Neuron (in vitro differentiated cells): ENCODE measurements around the gene CP.
"Not testable (repeated sequence)": the region's sequence is repeated elsewhere in the genome, so short reads cannot be mapped to it uniquely, and the experiment has no call there.

Experiments used
- H2AFZ ChIP-seq: one replicate; pipeline ENCODE4 v1.6.1; 2013; ENCODE audit warnings: low read depth, mild to moderate bottlenecking, inconsistent platforms, low read length, moderate library complexity
- H3K27me3 ChIP-seq: one replicate; pipeline ENCODE4 v1.6.1; 2013; ENCODE audit warnings: low read length; ENCODE audit not compliant: insufficient read depth
- H3K36me3 ChIP-seq: one replicate; pipeline ENCODE4 v1.6.1; 2013; ENCODE audit warnings: low read length; ENCODE audit not compliant: insufficient read depth
- H3K4me1 ChIP-seq: one replicate; pipeline ENCODE4 v1.6.1; 2013; ENCODE audit warnings: low read length; ENCODE audit not compliant: insufficient read depth
- H3K4me3 ChIP-seq: 2 replicates; pipeline ENCODE4 v1.5.1; 2013; ENCODE audit warnings: mild to moderate bottlenecking, low read length, moderate library complexity
- H3K9me3 ChIP-seq: one replicate; pipeline ENCODE4 v1.6.1; 2013; ENCODE audit warnings: low read length

CP gene

DNA sequence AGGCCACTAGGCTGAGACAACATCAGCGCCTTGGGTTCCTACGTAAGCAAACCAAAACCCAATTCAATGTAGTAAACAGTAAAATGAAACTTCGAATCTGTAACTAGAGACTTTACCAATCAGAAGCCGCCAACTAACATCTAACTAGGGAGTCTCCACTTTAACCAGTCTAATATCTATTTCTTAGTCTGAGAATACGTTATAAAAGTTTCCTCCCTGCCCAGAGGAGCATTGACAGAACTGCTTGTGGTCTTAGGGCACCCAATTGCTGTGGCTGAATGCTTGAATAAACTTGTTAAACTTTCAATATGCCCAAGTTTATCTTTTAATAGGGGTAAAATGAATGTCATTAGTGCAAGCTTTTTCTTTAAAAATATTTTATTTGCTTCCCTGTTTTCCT, 4.3 kb downstream of the CP start:
- H3K27me3 ChIP-seq, result no peaks in the 10 kb centered on the region
- H3K9me3 ChIP-seq, result no peaks in the 10 kb centered on the region
- no peak overlapping the region for H3K4me3 ChIP-seq
- H3K4me1 ChIP-seq, result peaks cover 38% of the 10 kb centered on the region
- H2AFZ ChIP-seq, result no peak overlapping the region
- no peaks in the 10 kb centered on the region for H3K36me3 ChIP-seq

DNA sequence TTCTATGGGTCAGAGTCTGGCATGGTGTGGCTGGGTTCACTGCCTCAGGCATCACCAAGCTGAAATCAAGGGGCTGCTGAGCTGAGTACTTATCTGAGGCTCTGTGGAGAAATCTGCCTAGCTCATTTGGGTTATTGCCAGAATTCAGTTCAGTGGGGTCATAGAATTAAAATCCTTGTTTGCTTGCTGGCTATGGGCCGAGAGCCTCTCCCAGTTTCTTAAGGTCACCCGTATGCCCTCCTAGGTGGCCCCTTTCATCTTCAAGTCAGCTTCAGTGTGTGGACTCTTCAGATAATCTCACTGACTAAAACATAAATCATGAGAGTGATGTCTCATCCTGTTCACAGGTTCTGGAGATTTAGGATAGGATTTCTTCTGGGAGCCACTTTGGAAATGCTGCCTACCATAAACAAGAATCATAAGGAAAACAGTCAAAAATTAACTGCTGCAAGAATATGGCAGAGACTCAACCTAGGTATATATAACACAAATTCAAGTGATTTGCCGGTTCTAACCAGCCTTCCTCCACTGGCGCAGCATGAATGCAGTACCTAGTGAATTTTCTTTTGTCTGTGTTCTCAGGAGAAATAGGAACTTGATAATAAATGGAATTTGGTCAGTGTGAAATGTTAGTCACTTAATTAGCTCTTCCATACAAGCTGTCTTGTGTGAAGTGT, 5.3 kb downstream of the CP start:
- Histone ChIP-seq H3K9me3 (no peaks in the 10 kb centered on the region), H3K27me3 (no peaks in the 10 kb centered on the region), H3K36me3 (no peaks in the 10 kb centered on the region), H3K4me3 (no peak overlapping the region), H3K4me1 (peaks cover 29% of the 10 kb centered on the region), H2AFZ (no peak overlapping the region)

DNA sequence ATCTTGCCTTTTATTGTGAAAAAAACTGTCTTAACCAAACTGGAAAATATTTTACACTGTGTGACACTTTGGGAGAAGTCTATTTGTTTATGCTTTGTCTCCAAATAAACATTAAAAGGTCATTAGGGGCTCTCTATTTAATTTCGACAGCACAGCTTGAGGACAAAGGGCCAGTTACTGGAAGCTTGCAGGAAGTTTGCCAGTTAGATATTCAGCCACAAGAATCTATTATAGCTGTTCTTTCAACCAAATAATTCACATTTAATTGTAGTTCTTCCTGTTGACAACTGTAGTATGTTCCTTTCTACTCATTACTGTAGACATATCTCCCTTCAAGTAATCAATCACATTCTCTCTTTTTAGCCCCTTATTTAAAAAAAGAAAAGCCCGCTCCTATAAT, 6.1 kb downstream of the CP start:
- no peaks in the 10 kb centered on the region for H3K27me3 ChIP-seq
- H3K36me3 ChIP-seq, result no peaks in the 10 kb centered on the region
- peaks cover 20% of the 10 kb centered on the region for H3K4me1 ChIP-seq
- no peak overlapping the region for H3K4me3 ChIP-seq
- peak overlapping the region; percentile 76 for H2AFZ ChIP-seq
- no peaks in the 10 kb centered on the region for H3K9me3 ChIP-seq

DNA sequence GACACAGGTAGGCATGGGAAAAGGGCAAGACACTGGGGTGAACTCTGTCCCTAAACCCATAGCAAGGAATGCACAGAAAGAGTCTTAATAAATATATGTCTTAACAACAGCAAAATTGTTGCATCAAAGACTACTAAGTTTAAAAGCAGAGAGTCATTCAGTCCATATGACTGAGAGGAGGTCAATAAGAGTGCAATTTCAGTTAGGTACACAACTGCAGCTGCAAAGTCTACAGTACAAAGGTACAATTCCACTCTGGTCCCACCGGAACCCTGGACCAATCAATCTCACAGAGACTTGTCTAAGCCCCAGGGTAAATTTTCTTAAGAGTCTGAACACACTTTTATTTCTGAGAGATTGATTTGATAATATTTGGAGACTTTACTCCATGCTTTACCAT, 6.9 kb downstream of the CP start:
- Histone ChIP-seq H3K4me3 (no peak overlapping the region), H3K27me3 (no peaks in the 10 kb centered on the region), H2AFZ (no peak overlapping the region), H3K9me3 (no peaks in the 10 kb centered on the region), H3K4me1 (peaks cover 20% of the 10 kb centered on the region), H3K36me3 (no peaks in the 10 kb centered on the region)

DNA sequence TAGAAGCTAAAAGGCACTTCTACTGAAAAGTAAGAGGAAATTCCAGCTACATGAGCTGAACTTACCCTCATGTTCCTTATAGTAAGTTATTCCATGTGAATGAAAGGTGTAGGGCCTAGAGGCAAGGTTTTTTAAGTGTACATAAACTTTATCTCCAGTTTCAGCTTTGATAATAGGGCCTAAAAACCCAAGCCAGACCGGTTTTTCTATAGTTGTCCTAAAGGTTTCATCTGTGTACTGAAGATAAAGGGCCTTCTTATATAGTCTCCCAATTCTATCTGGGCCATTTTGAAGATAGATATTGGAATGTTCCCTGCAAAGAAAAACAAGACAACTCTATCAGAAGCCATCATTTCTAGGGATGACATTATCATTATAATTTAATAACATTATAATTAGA, 9.2 kb downstream of the CP start:
- H3K9me3 ChIP-seq, result no peaks in the 10 kb centered on the region
- no peak overlapping the region for H2AFZ ChIP-seq

DNA sequence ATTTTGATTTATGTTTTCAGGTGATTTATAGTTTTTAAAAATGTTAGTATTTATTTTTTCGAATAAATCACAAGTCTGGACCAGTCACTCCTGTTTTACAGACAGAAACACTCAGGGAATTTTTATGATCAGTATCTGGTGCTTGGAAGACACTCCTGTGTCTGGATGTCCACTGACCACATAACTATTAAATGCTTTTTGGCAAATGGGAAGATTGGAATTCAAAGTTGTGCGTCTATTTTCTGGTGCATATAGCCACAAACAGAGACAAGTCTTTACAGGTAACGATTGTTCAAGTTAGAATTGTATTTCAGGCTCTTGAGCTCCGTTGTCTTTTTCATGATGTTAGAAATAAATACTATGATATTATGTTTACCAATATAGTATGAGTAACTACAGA, 12.2 kb downstream of the CP start:
- Histone ChIP-seq H3K4me1 (peaks cover under 1% of the 10 kb centered on the region), H3K36me3 (peaks cover 4% of the 10 kb centered on the region), H2AFZ (no peak overlapping the region), H3K4me3 (no peak overlapping the region), H3K27me3 (no peaks in the 10 kb centered on the region), H3K9me3 (no peaks in the 10 kb centered on the region)

More for the DNA sequence above, 9.2 kb downstream of the CP start:
- H3K4me3 ChIP-seq, result no peak overlapping the region
- peaks cover 20% of the 10 kb centered on the region for H3K4me1 ChIP-seq
- no peaks in the 10 kb centered on the region for H3K36me3 ChIP-seq
- H3K27me3 ChIP-seq, result no peaks in the 10 kb centered on the region

DNA sequence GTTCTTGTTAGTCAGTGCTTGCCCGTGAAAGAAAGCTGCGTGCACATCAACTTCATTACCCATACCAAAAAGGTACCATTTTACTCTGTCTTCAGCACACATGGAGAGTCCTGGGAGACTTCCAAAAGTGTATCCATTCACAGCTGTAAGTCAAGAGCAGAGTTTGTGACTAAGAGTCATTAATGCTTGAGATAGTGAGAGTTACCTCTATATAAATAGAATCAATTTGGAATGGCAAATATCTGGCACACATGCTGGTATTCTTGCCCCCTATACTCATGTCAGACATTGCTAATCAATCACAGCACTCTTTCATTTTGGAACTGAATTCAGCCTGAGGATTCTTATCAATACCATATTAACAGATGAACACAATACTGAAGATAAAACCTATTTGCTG, 14.2 kb downstream of the CP start:
- no peak overlapping the region for H3K4me3 ChIP-seq
- H3K9me3 ChIP-seq, result peaks cover 2% of the 10 kb centered on the region
- no peak overlapping the region for H2AFZ ChIP-seq
- H3K4me1 ChIP-seq, result no peaks in the 10 kb centered on the region
- no peaks in the 10 kb centered on the region for H3K27me3 ChIP-seq
- H3K36me3 ChIP-seq, result peaks cover 4% of the 10 kb centered on the region

DNA sequence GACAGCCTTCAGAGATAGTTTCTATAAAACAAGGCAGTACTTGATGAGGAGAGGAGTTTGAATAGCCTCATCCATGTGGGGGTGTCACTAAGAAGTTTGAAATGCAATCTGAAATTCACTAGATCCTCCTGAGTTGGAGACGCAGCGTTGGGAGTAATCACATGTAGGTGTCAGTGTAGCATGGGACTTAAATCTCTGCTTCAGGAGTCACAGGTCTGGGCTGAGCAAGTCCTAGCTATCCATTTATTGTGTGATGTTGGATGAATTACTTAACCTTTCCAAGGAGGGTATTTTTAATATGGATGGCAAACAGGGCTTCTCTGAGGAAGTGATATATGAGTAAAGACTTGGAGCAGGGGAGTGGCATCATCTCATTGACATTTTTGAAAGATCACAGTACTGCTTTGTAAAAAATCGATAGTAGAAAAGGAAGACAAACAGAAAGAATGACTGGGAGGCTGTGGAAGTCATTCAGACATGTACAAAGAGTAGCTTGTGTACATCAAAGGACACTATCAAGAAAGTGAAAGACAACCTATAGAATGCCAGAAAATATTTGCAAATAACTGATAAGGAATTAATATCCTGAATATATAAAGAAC, 17.1 kb downstream of the CP start:
- Histone ChIP-seq H3K4me1 (no peaks in the 10 kb centered on the region), H3K36me3 (peaks cover 4% of the 10 kb centered on the region), H2AFZ (no peak overlapping the region), H3K9me3 (peaks cover 2% of the 10 kb centered on the region), H3K4me3 (no peak overlapping the region), H3K27me3 (no peaks in the 10 kb centered on the region)

DNA sequence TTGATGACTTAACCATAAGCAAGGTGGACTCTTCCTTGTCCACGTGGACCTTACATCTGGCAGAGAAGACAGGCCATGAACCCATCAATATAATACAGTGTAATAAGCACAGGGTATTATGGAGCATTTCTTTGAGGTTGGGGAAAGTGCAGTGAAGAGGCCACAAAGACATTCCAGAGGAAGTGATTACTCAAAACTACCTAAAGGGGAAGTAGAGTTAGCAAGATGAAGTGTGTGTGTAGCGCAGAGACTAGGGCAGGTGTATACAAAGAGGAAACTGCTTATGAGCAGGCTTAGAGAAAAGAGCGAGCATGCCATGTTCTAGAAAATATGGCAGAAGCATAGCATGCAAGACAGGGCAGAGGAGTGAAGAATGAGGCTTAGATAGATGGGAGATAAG, 17.9 kb downstream of the CP start:
- peaks cover 2% of the 10 kb centered on the region for H3K9me3 ChIP-seq
- no peak overlapping the region for H2AFZ ChIP-seq
- H3K4me3 ChIP-seq, result no peak overlapping the region
- no peaks in the 10 kb centered on the region for H3K27me3 ChIP-seq
- H3K36me3 ChIP-seq, result peaks cover 4% of the 10 kb centered on the region
- peaks cover 3% of the 10 kb centered on the region for H3K4me1 ChIP-seq

DNA sequence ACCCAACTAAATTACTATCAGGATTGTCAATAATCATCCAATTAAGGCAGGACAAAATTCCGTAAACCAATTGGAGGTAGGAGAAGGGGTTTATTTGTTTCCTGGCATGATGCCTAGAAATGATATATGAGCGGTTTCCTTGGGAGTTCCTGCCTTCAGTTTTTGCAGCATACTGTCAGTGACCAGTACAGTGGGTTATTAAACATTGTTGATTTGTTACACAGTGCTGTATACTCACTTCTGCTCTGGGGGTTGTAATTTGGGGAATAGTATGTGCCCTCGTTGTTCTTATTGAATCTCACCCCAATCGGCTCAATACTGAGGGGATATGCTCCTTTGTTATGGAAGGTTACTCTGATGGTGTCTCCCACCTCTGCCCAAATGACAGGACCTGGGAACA, 22.2 kb downstream of the CP start:
- Histone ChIP-seq H3K9me3 (peaks cover 2% of the 10 kb centered on the region), H3K27me3 (no peaks in the 10 kb centered on the region), H2AFZ (no peak overlapping the region), H3K4me1 (peaks cover 9% of the 10 kb centered on the region), H3K4me3 (no peak overlapping the region), H3K36me3 (no peaks in the 10 kb centered on the region)

DNA sequence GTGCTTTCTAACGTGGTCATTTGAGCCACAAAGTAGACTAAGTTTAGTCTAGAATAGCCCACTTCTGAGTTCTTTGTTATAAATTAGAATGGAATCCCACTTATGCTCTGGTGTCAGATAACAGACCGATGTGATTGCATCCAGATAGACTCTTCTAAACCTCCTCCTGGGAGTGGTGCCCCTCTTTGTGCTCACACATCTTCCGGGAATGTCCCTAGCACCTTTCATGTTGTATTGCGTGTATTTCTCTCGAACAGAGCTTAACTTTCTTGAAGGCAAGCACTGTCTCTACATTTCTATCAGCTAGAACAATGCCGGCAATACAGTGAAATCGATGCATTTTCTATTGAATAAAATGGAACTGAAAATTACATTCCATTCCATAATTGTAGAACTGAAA, 23.0 kb downstream of the CP start:
- Histone ChIP-seq H3K4me1 (peaks cover 9% of the 10 kb centered on the region), H3K27me3 (no peaks in the 10 kb centered on the region), H3K4me3 (no peak overlapping the region), H3K36me3 (no peaks in the 10 kb centered on the region), H2AFZ (peak overlapping the region; percentile 51), H3K9me3 (peaks cover 4% of the 10 kb centered on the region)

DNA sequence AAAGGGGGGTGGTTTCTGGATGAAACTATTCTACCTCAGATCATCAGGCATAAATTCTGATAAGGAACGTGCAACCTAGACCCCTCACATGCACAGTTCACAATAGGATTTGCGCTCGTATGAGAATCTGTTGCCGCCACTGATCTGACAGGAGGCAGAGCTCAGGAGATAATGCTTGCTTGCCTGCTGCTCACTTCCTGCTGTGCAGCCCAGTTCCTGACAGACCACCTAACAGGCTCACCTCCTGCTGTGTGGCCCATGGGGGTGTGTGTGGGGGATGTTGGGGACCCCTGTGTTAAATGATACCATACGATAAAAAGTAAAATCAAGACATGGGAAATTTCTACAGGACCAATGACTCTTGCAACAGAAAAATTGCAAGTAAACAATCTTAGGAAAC, 24.0 kb downstream of the CP start:
- Histone ChIP-seq H3K36me3 (no peaks in the 10 kb centered on the region), H2AFZ (no peak overlapping the region), H3K4me3 (no peak overlapping the region), H3K9me3 (peaks cover 2% of the 10 kb centered on the region), H3K27me3 (no peaks in the 10 kb centered on the region), H3K4me1 (peaks cover 9% of the 10 kb centered on the region)

DNA sequence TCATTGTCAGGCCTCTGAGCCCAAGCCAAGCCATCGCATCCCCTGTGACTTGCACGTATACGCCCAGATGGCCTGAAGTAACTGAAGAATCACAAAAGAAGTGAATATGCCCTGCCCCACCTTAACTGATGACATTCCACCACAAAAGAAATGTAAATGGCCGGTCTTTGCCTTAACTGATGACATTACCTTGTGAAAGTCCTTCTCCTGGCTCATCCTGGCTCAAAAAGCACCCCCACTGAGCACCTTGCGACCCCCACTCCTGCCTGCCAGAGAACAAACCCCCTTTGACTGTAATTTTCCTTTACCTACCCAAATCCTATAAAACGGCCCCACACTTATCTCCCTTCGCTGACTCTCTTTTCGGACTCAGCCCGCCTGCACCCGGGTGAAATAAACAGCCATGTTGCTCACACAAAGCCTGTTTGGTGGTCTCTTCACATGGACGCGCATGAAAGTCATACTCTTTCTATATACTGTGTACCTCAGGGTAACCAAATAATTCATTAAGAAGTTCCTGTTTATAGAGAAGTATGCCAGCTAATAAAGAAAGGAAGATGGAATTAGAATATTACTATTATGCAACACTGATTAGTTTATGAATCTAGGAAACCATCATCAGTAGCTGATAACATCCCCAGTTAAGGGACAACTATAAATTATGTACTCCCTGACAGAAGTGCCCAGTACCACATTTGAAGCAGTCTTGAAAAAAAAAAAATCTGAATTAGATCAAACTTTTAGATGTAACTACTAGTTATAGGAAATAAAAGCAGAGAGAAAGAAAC, 24.6 kb downstream of the CP start:
- H3K9me3 ChIP-seq, H3K4me3 ChIP-seq, H3K36me3 ChIP-seq: not testable (repeated sequence)

More for the DNA sequence above, 24.6 kb downstream of the CP start:
- not testable (repeated sequence) for H3K4me1 ChIP-seq, H3K27me3 ChIP-seq, H2AFZ ChIP-seq
